Endothelial cell of umbilical vein (primary cell): ENCODE data around the gene TOR1B. TPM values are rescaled to one million over a fixed set of nuclear protein-coding genes. Genes with fewer than 3 reads are reported as not detected.

Experiments used
- BruUV-seq: library from RNA; stranded (reverse); fragments of 400-500 nt; replicated peaks from 2 replicates; lab custom pipeline; 2021; lab: Mats Ljungman, UMichigan
- CTCF ChIA-PET: fragments of 300-600, 350-600 bp; sonication (Branson Sonifier 250); formaldehyde crosslinking; loops from one replicate; lab custom pipeline; 2021; ENCODE audit warnings: antibody characterized with exemption, inconsistent platforms; lab: Charles Lee
- POLR2A ChIA-PET: fragments of 300-600, 350-600 bp; sonication (Branson Sonifier 250); formaldehyde crosslinking; loops from one replicate; lab custom pipeline; 2021; ENCODE audit warnings: antibody characterized with exemption, inconsistent platforms; lab: Charles Lee
- DNase-seq: peaks from one replicate; pipeline ENCODE4 v3.0.0-alpha.2; 2011; ENCODE audit warnings: low read depth, low spot score
- FAIRE-seq: peaks from 2 replicates; lab custom pipeline; 2011; peaks lifted over from hg19 to GRCh38; lab: Jason Lieb, UNC
- H2AFZ ChIP-seq: 2 replicates; pipeline ENCODE4 v1.6.0; 2012; ENCODE audit warnings: low read depth, low read length, control low read depth, inconsistent platforms
- H3K27ac ChIP-seq: 2 replicates; pipeline ENCODE4 v1.5.1; 2011; ENCODE audit warnings: low read depth, mild to moderate bottlenecking, control low read depth, low read length, moderate library complexity; ENCODE audit not compliant: insufficient read depth
- H3K27me3 ChIP-seq, 2 experiments: 2 replicates each; pipeline versions ENCODE4 v1.6.0 to v1.6.1; 2011; ENCODE audit warnings: low read length in 2 of 2, mixed read lengths in 1 of 2; ENCODE audit not compliant: control insufficient read depth in 2 of 2, insufficient read depth in 2 of 2
- H3K36me3 ChIP-seq, 2 experiments: 2 replicates in 1 of 2; 3 replicates in 1 of 2; pipeline ENCODE4 v1.5.1; 2011; ENCODE audit warnings: low read length in 2 of 2, mild to moderate bottlenecking in 1 of 2, moderate library complexity in 1 of 2; ENCODE audit not compliant: control insufficient read depth in 2 of 2, insufficient read depth in 2 of 2; ENCODE audit errors: extremely low read depth in 1 of 2
- H3K4me1 ChIP-seq: 3 replicates; pipeline ENCODE4 v1.5.1; 2011; ENCODE audit warnings: mild to moderate bottlenecking, low read length; ENCODE audit not compliant: control insufficient read depth, insufficient read depth; ENCODE audit errors: extremely low read depth
- H3K4me2 ChIP-seq: 2 replicates; pipeline ENCODE4 v1.6.1; 2011; ENCODE audit warnings: low read length, control low read depth, mixed read lengths; ENCODE audit not compliant: insufficient read depth
- H3K4me3 ChIP-seq, 3 experiments: fragments of 200-600 bp in 1 of 3; sonication (generic), shearing (Covaris generic) in 1 of 3; replicated peaks in 1 of 3; 2 replicates each; pipeline ENCODE4 v1.5.1; 2011 to 2016; ENCODE audit warnings: control low read depth in 3 of 3, low read length in 3 of 3, mild to moderate bottlenecking in 2 of 3, inconsistent platforms in 1 of 3, low read depth in 1 of 3, moderate library complexity in 1 of 3; ENCODE audit not compliant: insufficient read depth in 1 of 3
- H3K79me2 ChIP-seq: 2 replicates; pipeline ENCODE4 v1.6.0; 2012; ENCODE audit warnings: low read length, inconsistent platforms; ENCODE audit not compliant: control insufficient read depth, insufficient read depth
- H3K9ac ChIP-seq: replicated peaks from 2 replicates; pipeline ENCODE3; 2011; ENCODE audit warnings: low read length, control low read depth; ENCODE audit not compliant: insufficient read depth; ENCODE audit errors: extremely low read depth
- H3K9me1 ChIP-seq: replicated peaks from 3 replicates; pipeline ENCODE4 v1.6.0; 2011; ENCODE audit warnings: mild to moderate bottlenecking, low read length; ENCODE audit not compliant: control insufficient read depth, insufficient read depth; ENCODE audit errors: extremely low read depth
- H3K9me3 ChIP-seq: replicated peaks from 2 replicates; pipeline ENCODE4 v1.5.1; 2012; ENCODE audit warnings: low read length, inconsistent platforms; ENCODE audit not compliant: control insufficient read depth, insufficient read depth
- H4K20me1 ChIP-seq: replicated peaks from 2 replicates; pipeline ENCODE3; 2011; ENCODE audit warnings: mild to moderate bottlenecking, low read length; ENCODE audit not compliant: control insufficient read depth, insufficient read depth; ENCODE audit errors: extremely low read depth
- EZH2 ChIP-seq: IDR thresholded peaks from 2 replicates; pipeline ENCODE4 v1.6.1; 2012; ENCODE audit warnings: borderline replicate concordance, low read depth, mild to moderate bottlenecking, moderate library complexity, low read length, inconsistent platforms; ENCODE audit not compliant: severe bottlenecking
- FOS ChIP-seq: IDR thresholded peaks from 2 replicates; pipeline ENCODE4 v1.6.1; 2011; ENCODE audit warnings: mild to moderate bottlenecking, low read length, moderate library complexity, borderline replicate concordance; ENCODE audit not compliant: insufficient read depth
- GATA2 ChIP-seq: IDR thresholded peaks from 2 replicates; pipeline ENCODE4 v1.7.0; 2011; ENCODE audit warnings: low read depth, mild to moderate bottlenecking, moderate library complexity, mixed read lengths, low read length; ENCODE audit not compliant: insufficient read length, insufficient read depth
- JUN ChIP-seq: IDR thresholded peaks from 2 replicates; pipeline ENCODE4 v1.6.1; 2011; ENCODE audit warnings: borderline replicate concordance, low read depth; ENCODE audit not compliant: insufficient read length, insufficient read depth
- MYC ChIP-seq: IDR thresholded peaks from one replicate; pipeline ENCODE4 v1.6.1; 2011; ENCODE audit warnings: mild to moderate bottlenecking, low read depth, low read length
- POLR2A ChIP-seq: IDR thresholded peaks from 2 replicates; pipeline ENCODE4 v1.6.1; 2012; ENCODE audit warnings: low read depth, mild to moderate bottlenecking, control low read depth, low read length
- POLR2AphosphoS5 ChIP-seq: IDR thresholded peaks from 2 replicates; pipeline ENCODE4 v1.6.1; 2012; ENCODE audit warnings: low read depth, mild to moderate bottlenecking, control low read depth, low read length, moderate library complexity; ENCODE audit not compliant: insufficient read depth
- dilution Hi-C: fragments of 300-500 bp; cut with MboI; formaldehyde crosslinking; loops from one replicate; pipeline ENCODE4 v1.15.0; 2019; ENCODE audit warnings: low sequenced_read_pairs; ENCODE audit not compliant: extremely low pct_ligation_motif_present
- intact Hi-C: fragments of 100-400 bp; cut with micrococcal nuclease; formaldehyde crosslinking; loops from one replicate; pipeline ENCODE4 v1.10.0; 2022
- polyA plus RNA-seq, 4 experiments: library from polyadenylated mRNA; depleted of rRNA in 3 of 4; stranded (reverse) in 3 of 4; unstranded in 1 of 4; fragments of >200 nt; gene quantifications; 2 replicates each; pipeline versions ENCODE4 v1.2.1 to v1.2.3, GENCODE V29; 2011 to 2012; ENCODE audit warnings: missing spikeins in 1 of 4
- total RNA-seq: library from RNA; stranded (reverse); gene quantifications from 2 replicates; pipeline ENCODE4 v1.2.3, GENCODE V29; 2021
- TF ChIP-seq, protein P1 (sequence below): IDR thresholded peaks from 2 replicates; pipeline ENCODE4 v1.6.1; 2011; ENCODE audit not compliant: insufficient read depth, insufficient read length
- TF ChIP-seq, protein P2 (sequence below), 2 donors: IDR thresholded peaks; 1 replicate in 1 of 2; 2 replicates in 1 of 2; pipeline ENCODE4 v1.5.1; 2011; ENCODE audit warnings: low read length in 2 of 2, mild to moderate bottlenecking in 2 of 2, moderate library complexity in 2 of 2, control low read depth in 1 of 2, inconsistent platforms in 1 of 2, low read depth in 1 of 2; ENCODE audit not compliant: insufficient read depth in 1 of 2; ENCODE audit errors: extremely low read depth in 1 of 2

The TOR1B gene
- total and polyA plus RNA-seq, 2 donors (not counting 3 experiments of a cell fraction or from before 2014, with no cell fraction given): 27.0 to 29.5 TPM

DNA sequence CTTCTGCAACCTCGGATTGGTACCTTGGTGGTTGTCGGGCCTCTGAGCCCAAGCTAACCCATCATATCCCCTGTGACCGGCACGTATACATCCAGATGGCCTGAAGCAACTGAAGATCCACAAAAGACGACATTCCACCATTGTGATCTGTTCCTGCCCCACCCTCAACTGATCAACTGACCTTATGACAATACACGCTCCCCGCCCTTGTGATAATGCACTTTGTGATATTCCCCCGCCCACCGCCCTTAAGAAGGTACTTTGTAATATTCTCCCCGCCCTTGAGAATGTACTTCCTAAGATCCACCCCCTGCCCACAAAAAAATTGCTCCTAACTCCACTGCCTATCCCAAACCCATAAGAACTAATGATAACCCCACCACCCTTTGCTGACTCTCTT, 16.5 kb upstream of the TOR1B start:
- H3K36me3 ChIP-seq: no peaks in the 10 kb centered on the region
- H3K9ac ChIP-seq: no peak overlapping the region
- no peaks in the 10 kb centered on the region for H4K20me1 ChIP-seq
- ChIA-PET POLR2A (no interaction called here), CTCF (interaction anchor here (0.6 to 8.2 kb wide), 3 partner anchors 10 to 60 kb away, joined by 3 to 127 read pairs (median 67); no protein-coding TSS in a partner anchor)
- TF ChIP-seq POLR2A (no peak), GATA2 (no peak), JUN (no peak), EZH2 (no peak), MYC (no peak), POLR2AphosphoS5 (no peak), FOS (no peak)
- TF ChIP-seq, protein P1, sequence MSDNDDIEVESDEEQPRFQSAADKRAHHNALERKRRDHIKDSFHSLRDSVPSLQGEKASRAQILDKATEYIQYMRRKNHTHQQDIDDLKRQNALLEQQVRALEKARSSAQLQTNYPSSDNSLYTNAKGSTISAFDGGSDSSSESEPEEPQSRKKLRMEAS: no peak
- TF ChIP-seq, protein P2, sequence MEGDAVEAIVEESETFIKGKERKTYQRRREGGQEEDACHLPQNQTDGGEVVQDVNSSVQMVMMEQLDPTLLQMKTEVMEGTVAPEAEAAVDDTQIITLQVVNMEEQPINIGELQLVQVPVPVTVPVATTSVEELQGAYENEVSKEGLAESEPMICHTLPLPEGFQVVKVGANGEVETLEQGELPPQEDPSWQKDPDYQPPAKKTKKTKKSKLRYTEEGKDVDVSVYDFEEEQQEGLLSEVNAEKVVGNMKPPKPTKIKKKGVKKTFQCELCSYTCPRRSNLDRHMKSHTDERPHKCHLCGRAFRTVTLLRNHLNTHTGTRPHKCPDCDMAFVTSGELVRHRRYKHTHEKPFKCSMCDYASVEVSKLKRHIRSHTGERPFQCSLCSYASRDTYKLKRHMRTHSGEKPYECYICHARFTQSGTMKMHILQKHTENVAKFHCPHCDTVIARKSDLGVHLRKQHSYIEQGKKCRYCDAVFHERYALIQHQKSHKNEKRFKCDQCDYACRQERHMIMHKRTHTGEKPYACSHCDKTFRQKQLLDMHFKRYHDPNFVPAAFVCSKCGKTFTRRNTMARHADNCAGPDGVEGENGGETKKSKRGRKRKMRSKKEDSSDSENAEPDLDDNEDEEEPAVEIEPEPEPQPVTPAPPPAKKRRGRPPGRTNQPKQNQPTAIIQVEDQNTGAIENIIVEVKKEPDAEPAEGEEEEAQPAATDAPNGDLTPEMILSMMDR (IDR thresholded peaks at IDR 0.05; ENCODE audit: extremely low read depth in 1 of 2, insufficient read depth in 1 of 2, low read depth in 1 of 2, low read length in 2 of 2): no peak
- dilution Hi-C loops: no loop called here
- H3K4me3 ChIP-seq: no peak overlapping the region
- no peak overlapping the region for H3K27ac ChIP-seq
- no peaks in the 10 kb centered on the region for H3K79me2 ChIP-seq
- DNase-seq (no peak), FAIRE-seq (no peak)
- no peaks in the 10 kb centered on the region for H3K4me1 ChIP-seq
- BruUV-seq: no TSS peak
- intact Hi-C loops: no loop called here
- H3K4me2 ChIP-seq: no peak overlapping the region
- no peak overlapping the region for H2AFZ ChIP-seq
- H3K27me3 ChIP-seq: no peaks in the 10 kb centered on the region
- H3K9me1 ChIP-seq: no peaks in the 10 kb centered on the region
- H3K9me3 ChIP-seq: no peaks in the 10 kb centered on the region
